A673 (cell line): ENCODE results near the gene SNX18.

Experiments
- EZH2 ChIP-seq: fragments of 200-600 bp; sonication (generic); IDR thresholded peaks from 2 replicates; pipeline ENCODE4 v1.6.1; 2017; ENCODE audit warnings: borderline replicate concordance, low read depth, mild to moderate bottlenecking, mixed read lengths, antibody characterized with exemption, low read length; ENCODE audit not compliant: poor library complexity, severe bottlenecking
- TF ChIP-seq, protein P1 (sequence below): fragments of 300-800, 200-600 bp; sonication (generic); conservative IDR thresholded peaks from 2 replicates; pipeline ENCODE4 v1.5.1; 2017; ENCODE audit warnings: low read depth, mild to moderate bottlenecking, antibody characterized with exemption, low read length, moderate library complexity, mixed read lengths

DNA sequence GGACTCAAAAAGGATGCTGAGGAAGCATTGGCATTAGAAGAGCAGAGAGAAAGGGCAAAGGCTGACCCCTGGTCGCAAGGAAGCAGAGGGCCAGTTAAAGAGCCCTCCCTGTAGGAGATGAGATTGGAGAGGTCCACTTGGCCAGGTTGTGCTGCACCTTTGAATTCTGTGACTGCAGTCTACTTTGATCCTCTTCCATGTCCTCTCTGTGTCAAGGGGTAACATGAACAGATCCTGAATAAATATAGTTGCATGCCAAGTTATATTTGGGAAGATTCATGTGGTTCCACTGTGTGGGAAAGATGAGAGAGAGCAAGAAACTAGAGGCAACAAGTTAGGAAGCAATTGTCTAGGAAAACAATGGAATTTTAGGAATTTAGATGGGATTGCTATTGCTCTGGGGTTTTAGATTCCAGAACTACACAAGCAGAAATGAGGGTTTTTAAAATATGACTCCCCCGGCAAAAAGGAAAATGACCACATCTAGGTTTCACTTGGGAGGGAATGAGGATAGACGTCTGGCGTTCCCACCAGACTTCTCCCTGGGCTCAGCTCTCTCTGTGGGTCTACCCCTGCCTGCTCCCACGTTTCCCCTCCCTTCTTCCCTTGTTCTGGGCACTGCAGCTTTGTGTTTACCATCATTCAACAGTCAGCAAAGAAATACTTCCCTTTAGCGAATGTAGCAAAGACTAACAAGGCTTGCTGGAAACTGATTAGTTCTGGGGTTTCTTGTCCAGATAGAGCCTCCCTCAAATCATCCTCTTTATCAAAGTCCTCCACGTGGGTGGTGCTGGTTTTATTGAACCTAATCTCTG is 63.6 kb downstream of the SNX18 start:
- TF ChIP-seq EZH2, result no peak
- TF ChIP-seq, protein P1, sequence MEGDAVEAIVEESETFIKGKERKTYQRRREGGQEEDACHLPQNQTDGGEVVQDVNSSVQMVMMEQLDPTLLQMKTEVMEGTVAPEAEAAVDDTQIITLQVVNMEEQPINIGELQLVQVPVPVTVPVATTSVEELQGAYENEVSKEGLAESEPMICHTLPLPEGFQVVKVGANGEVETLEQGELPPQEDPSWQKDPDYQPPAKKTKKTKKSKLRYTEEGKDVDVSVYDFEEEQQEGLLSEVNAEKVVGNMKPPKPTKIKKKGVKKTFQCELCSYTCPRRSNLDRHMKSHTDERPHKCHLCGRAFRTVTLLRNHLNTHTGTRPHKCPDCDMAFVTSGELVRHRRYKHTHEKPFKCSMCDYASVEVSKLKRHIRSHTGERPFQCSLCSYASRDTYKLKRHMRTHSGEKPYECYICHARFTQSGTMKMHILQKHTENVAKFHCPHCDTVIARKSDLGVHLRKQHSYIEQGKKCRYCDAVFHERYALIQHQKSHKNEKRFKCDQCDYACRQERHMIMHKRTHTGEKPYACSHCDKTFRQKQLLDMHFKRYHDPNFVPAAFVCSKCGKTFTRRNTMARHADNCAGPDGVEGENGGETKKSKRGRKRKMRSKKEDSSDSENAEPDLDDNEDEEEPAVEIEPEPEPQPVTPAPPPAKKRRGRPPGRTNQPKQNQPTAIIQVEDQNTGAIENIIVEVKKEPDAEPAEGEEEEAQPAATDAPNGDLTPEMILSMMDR, result no peak
